OCI-LY7 (cell line): Measurements from ENCODE around the gene SYCP2.

Source experiments
- CTCF ChIP-seq: fragments of 200-600 bp; sonication (generic); conservative IDR thresholded peaks from 2 replicates; pipeline ENCODE4 v1.5.1; 2014; ENCODE audit warnings: mild to moderate bottlenecking, antibody characterized with exemption, low read length, moderate library complexity, mixed read lengths
- EZH2phosphoT487 ChIP-seq: fragments of 200-600 bp; sonication (generic); IDR thresholded peaks from 2 replicates; pipeline ENCODE4 v1.6.1; 2018; ENCODE audit warnings: low read depth, borderline replicate concordance, mild to moderate bottlenecking, mixed run types, antibody characterized with exemption, low read length, moderate library complexity, mixed read lengths

DNA sequence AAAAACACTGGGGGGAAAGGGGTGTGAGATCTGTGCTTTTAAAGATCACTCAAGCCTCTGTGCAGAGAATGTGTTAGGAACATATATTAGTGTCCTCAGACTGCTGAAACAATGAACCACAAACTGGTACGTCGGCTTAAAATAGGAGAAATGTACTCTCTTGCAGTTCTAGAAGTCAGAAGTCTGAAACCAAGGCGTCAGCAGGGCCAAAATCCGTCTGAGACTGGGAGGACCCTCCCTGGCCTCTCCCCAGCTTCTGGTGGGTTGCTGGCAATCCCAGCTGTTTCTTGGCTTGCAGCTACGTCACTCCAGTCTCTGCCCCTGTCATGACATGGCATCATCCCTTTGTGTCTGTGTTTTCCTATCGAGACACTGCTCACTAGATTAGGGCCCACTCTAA, 28.7 kb upstream of the SYCP2 start:
- no peak for TF ChIP-seq CTCF
- no peak for TF ChIP-seq EZH2phosphoT487
